Measurements from ENCODE around the gene XYLT1.

DNA sequence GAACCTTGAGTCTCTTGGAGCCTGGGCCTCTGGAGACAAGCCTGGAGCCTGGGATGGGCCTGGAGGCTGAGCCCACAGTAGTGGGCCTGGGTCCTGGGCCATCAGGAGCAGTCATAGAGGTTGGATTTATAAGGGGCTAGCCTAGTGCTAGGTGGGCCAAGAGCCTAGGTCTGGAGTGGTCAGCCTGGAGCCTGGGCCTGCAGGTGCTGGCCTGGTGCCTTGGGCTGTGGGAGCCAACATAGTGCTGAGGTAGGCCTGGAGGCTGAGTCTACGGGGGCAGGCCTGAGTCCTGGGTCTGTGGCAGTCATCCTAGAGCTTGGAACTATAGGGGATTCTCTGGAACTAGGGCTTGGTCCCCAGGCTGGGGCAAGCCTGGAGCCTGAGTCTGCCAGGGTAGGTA is 414.1 kb downstream of the XYLT1 start:
- TF ChIP-seq, protein P1, sequence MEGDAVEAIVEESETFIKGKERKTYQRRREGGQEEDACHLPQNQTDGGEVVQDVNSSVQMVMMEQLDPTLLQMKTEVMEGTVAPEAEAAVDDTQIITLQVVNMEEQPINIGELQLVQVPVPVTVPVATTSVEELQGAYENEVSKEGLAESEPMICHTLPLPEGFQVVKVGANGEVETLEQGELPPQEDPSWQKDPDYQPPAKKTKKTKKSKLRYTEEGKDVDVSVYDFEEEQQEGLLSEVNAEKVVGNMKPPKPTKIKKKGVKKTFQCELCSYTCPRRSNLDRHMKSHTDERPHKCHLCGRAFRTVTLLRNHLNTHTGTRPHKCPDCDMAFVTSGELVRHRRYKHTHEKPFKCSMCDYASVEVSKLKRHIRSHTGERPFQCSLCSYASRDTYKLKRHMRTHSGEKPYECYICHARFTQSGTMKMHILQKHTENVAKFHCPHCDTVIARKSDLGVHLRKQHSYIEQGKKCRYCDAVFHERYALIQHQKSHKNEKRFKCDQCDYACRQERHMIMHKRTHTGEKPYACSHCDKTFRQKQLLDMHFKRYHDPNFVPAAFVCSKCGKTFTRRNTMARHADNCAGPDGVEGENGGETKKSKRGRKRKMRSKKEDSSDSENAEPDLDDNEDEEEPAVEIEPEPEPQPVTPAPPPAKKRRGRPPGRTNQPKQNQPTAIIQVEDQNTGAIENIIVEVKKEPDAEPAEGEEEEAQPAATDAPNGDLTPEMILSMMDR (IDR thresholded peaks at IDR 0.05): no peak
- TF ChIP-seq ZFX (IDR thresholded peaks at IDR 0.05; ENCODE audit: borderline replicate concordance): no peak
